ENCODE results near the gene TMEM247.

Gene TMEM247

DNA sequence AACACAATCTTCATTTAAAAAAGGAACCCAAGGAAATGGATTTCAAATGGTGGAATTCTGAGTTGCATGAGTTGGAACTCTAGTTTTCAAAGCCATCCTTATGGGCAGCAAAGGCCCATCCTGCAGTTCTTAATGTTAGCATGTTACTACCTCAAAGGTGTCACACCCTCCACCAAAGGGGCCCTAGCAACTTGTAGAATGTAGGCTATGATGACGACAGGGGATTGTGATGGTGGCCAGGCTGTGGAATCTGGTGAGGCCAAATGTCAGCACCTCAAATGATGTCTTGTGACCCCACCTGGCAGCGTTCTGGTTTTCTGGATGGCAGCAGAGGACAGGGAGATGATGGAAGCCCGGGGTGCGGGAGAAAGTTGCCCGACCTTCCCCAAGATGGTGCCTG lies at the start of gene TMEM247:
TSS of gene TMEM247 (plus strand) at position 301 of the 400 bp plus-strand sequence.
- H3K4me3 ChIP-seq (ENCODE audit: low read depth, low read length): no peak within 1 kb of the TSS
- TF ChIP-seq, protein P1, sequence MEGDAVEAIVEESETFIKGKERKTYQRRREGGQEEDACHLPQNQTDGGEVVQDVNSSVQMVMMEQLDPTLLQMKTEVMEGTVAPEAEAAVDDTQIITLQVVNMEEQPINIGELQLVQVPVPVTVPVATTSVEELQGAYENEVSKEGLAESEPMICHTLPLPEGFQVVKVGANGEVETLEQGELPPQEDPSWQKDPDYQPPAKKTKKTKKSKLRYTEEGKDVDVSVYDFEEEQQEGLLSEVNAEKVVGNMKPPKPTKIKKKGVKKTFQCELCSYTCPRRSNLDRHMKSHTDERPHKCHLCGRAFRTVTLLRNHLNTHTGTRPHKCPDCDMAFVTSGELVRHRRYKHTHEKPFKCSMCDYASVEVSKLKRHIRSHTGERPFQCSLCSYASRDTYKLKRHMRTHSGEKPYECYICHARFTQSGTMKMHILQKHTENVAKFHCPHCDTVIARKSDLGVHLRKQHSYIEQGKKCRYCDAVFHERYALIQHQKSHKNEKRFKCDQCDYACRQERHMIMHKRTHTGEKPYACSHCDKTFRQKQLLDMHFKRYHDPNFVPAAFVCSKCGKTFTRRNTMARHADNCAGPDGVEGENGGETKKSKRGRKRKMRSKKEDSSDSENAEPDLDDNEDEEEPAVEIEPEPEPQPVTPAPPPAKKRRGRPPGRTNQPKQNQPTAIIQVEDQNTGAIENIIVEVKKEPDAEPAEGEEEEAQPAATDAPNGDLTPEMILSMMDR (IDR thresholded peaks at IDR 0.05; ENCODE audit: low read depth, low read length): no peak
- in situ Hi-C loops (cut with HindIII; ENCODE audit: low sequenced_read_pairs): no loop called here
- DNase-seq (ENCODE audit: low read depth, low spot score): no peak

DNA sequence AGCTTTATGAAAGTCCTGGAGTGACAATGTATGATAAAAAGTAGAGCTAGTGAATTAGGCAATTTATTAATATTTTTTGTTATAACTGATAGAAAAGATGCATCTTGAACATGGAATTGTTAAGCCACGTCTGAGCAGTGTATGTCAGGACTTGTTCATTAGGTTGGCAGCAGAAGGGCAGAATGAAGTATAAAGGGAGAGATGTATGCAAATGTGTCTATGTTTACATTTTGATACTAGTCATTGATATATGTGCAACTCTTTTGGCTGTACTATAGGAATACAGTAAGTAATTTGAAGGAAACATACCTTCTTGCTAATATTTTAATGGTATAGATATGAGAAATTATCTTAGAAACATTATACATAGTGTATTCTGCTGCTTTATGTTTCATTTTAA lies 49.0 kb upstream of the TMEM247 start:
- TF ChIP-seq, protein P1 (IDR thresholded peaks at IDR 0.05; ENCODE audit: low read depth, low read length): no peak
- no peak for DNase-seq (ENCODE audit: low read depth, low spot score)
- H3K4me3 ChIP-seq (ENCODE audit: low read depth, low read length): no peak overlapping the region
- in situ Hi-C loops (cut with HindIII; ENCODE audit: low sequenced_read_pairs): no loop called here

DNA sequence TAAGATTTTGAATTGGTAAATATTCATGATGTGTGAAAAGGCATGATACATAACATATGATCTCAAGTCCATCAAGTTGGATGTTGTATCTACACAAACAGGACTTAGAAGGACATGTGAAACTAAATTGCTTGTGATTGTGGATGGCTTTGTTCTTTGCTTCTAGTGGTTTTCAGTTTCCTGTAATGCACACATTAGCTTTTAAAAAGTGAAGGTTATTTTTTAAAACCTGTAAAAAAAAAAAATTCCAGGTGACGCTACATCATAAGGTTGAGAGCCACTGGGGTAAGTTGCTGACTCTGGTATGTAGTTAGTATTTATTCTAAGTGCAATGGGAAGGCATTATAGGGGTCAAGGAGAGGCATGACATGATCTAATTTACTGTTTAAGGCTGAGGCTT lies 48.4 kb upstream of the TMEM247 start:
- TF ChIP-seq, protein P1 (IDR thresholded peaks at IDR 0.05; ENCODE audit: low read depth, low read length): no peak
- H3K4me3 ChIP-seq (ENCODE audit: low read depth, low read length): no peak overlapping the region
- no peak for DNase-seq (ENCODE audit: low read depth, low spot score)
- in situ Hi-C loops (cut with HindIII; ENCODE audit: low sequenced_read_pairs): no loop called here

DNA sequence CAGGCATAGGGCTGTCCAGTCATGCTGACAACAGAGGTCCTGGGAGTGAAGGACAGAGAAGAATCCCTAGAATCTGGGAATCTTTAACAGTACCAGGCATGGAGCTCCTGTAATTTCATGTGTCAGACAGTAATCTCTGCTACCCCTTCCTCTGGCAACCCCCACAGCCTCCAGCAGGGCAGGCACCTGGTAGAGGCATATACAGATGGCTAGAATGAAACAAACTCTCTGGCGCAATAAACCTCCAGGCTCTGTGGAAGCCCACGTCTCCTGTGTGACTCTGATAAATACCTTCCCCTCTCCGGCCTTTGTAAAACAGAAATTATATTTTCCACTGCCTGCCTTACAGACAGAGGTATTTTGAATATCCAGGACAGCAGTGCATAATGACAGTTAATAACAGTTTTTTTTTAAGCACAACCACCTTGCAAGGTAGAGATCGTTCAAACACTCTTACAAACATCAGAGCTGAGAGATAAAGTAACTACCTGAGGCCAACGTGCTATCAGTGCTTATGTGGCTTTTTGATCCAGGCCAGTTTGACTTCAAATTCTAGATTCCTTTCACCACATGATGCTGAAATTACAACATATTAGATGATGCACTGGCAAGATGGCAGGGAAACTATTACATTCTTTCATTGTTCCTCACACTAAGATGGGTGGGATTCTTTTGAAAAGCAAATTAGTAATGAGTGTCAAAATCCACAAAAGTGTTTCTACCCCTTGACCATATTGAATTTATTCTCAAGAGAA lies 47.7 kb upstream of the TMEM247 start:
- TF ChIP-seq, protein P1 (IDR thresholded peaks at IDR 0.05; ENCODE audit: low read depth, low read length): no peak
- DNase-seq (ENCODE audit: low read depth, low spot score): no peak
- in situ Hi-C loops (cut with HindIII; ENCODE audit: low sequenced_read_pairs): no loop called here

DNA sequence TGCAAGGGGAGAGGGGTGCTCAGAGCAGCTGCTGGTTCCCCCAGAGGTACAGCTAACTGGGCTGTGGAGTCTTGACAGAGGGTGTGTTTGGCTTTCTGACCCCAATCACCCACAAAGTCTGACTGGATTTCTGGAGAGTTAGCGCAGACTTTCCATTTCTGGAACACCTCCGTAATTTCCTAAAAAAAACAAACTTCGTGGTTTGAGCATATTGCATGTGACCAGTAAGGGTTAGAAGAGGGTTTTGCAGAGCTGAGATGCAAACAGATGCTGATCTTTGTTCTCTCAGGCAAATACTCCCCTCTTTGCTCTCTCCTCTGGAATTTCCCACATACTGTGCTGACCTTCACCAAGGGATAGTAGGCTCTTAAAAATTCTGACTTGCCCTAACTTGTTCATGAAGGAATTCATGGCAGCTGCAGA lies 44.5 kb upstream of the TMEM247 start:
- in situ Hi-C loops (cut with HindIII; ENCODE audit: low sequenced_read_pairs): no loop called here
- TF ChIP-seq, protein P1 (IDR thresholded peaks at IDR 0.05; ENCODE audit: low read depth, low read length): no peak
- no peak overlapping the region for H3K4me3 ChIP-seq (ENCODE audit: low read depth, low read length)
- peak; percentile 79 for DNase-seq (ENCODE audit: low read depth, low spot score)

More for the DNA sequence above, 47.7 kb upstream of the TMEM247 start:
- no peak overlapping the region for H3K4me3 ChIP-seq (ENCODE audit: low read depth, low read length)

DNA sequence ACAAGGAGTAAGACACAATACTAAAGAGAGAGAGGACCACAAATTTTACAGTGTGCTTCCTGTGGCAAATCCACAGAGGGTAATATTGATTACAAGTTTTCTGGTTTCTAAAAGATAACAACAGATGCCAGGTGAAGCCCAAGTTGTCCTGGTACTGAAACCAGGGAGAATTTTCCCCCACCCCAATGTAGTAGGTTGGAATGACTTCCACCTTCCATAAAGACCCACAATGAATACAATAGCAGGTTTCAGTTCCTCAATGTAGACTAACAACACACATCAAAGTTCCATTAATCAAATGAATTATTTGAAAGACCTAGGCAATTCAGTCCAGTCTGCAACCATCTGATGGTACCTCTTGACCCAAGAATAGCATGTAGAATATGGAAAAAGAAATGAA lies 44.0 kb upstream of the TMEM247 start:
- in situ Hi-C loops (cut with HindIII; ENCODE audit: low sequenced_read_pairs): no loop called here
- no peak overlapping the region for H3K4me3 ChIP-seq (ENCODE audit: low read depth, low read length)
- TF ChIP-seq, protein P1 (IDR thresholded peaks at IDR 0.05; ENCODE audit: low read depth, low read length): no peak
- no peak for DNase-seq (ENCODE audit: low read depth, low spot score)
